Measurements from ENCODE around the gene CPD.

Gene CPD

GRCh38 chr17:30514895-30515596, 136.3 kb downstream of the CPD start:
- no peak for DNase-seq

- no peak for DNase-seq
Observed at GRCh38 chr17:30517786-30518185, 139.1 kb downstream of the CPD start.

- DNase-seq, result no peak
Observed at GRCh38 chr17:30519166-30519565, 140.4 kb downstream of the CPD start.
